Stimulated activated naive CD4-positive, alpha-beta T cell (primary cell): ENCODE results near the gene AIFM1.
A peak's percentile ranks its signal among the peaks of the same experiment; 100 is the strongest.

Experiments
- DNase-seq, 6 experiments: peaks; one replicate each; lab custom pipeline; 2025; lab: John Stamatoyannopoulos, UW

The AIFM1 gene

GRCh38 chrX:130170752-130171445 is 5.3 kb upstream of the AIFM1 start:
- peak; percentile 29 to 65 (median 44) for DNase-seq

DNA sequence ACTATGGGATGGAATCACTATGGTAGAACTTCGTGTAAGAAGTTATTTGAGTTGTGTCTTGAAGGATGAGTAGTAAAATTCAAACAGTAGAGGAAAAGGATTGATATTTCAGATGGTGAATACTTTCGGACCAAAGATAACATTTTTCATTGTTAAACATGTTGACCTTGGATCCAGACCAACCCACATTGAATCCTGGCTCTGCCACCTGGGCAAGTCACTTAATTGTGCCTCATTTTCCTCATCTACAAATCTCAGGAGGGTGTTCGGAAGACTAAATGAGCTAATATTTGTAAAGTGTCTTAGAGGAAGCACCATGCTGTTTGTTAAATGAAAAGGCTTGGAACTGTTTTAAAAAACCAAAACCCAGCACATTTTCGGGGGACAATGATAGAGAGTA is 1.4 kb upstream of the AIFM1 start:
- no peak for DNase-seq

GRCh38 chrX:130166503-130166777 is 799 bp upstream of the AIFM1 start:
- no peak for DNase-seq

- DNase-seq, result no peak
These were observed 399 bp downstream of the AIFM1 start for GRCh38 chrX:130165181-130165702.

- DNase-seq, result no peak
These were observed 2.2 kb downstream of the AIFM1 start for GRCh38 chrX:130163398-130163797.

GRCh38 chrX:130162094-130162735 is 3.4 kb downstream of the AIFM1 start:
- DNase-seq, result no peak

DNA sequence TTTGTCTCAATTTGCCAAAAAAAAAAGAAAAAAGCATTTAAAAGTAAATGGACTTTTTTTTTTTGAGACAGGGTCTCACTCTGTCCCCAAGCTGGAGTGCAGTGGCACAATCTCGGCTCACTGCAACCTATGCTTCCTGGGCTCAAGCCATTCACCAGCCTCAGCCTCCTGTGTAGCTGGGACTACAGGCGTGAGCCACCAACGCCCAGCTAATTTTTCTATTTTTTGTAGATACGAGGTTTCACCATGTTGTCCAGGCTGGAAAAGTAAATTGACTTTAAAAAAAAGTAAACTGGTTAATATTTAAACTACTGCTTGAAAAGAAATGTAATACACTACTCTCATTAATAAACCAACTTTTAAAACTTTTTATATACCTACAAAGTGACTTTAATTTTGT is 5.9 kb downstream of the AIFM1 start:
- no peak for DNase-seq

- DNase-seq, result no peak
These were observed 7.3 kb downstream of the AIFM1 start for GRCh38 chrX:130158311-130158710.

DNA sequence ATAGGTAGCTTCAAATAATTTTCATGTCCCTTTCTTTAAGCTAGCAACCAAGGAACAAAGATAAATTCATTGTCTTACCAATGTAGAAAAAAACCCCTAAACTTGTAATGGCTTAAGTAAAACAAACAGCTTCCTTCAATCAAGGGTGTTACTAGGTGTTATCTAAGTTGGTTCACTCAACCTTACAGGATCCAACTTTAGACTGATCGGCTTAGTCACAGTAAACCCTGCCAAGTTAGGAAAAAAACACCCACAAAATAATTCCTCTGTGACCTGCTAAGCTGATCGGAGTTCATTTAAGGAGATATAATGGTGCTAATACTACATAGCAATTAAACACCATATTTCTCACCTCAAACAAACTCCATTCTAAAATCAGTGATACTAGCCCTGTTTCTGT is 10.1 kb downstream of the AIFM1 start:
- DNase-seq, result no peak

DNA sequence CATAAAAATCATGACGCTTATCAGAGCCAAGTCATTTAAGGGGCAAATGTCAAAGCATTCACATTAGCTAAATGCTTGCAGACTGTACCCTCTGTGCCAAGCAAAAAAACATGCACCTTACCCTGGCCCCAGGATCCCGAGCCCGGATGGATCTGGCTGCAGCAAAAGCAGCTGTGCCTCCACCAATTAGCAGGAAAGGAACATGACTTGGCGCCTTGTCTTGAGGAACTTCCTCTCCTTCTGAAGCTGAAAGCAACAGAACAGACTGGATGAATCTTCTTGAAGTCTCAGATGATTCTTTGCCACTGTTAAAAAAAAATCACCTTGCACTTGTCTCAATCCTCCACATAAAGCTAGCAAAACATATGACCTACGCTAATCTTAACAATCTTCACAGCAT is 18.0 kb downstream of the AIFM1 start:
- DNase-seq, result no peak

DNA sequence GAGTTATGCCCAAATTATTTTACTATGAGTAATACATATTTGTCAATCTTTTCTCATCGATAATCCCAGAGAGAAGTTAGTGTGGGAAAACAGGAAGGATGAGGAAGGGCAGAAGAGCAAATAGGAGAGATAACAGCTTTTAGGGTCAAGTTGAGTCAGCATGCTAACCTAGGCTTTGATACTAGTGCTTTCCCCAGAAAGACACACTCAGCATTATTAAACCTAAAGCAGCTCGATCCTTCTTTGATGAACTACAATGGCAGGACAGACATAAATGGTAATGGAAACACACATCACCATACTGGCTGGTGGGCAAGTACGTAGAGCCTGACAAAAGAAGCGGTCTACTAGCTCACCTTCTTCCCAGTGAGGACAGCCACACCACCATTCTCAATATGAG is 20.5 kb downstream of the AIFM1 start:
- no peak for DNase-seq

- DNase-seq, result no peak
These were observed 21.1 kb downstream of the AIFM1 start for GRCh38 chrX:130144509-130144908.

- DNase-seq, result no peak
These were observed 26.0 kb downstream of the AIFM1 start for GRCh38 chrX:130139474-130140201.

DNA sequence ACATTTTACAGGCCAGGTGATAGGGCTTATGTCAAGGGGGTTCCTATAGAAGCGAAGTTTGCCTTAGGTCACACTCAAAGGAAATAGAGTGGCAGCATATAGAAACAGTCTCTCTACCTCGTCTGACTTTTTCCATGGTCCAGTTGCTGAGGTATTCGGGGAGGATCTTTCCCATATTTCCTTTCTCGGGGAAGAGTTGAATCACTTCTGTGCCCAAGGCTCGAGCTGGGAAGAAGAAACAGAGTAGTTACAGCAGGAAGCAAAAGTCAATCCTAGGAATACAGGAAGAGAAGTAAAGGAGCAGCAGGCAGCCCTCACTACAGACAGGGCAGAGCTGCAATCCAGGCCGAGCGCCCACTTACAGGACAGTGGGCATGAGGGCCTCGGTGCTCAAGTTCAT is 28.7 kb downstream of the AIFM1 start:
- no peak for DNase-seq

GRCh38 chrX:130136496-130136895 is 29.1 kb downstream of the AIFM1 start:
- no peak for DNase-seq

- no peak for DNase-seq
These were observed 34.7 kb downstream of the AIFM1 start for GRCh38 chrX:130130990-130131389.

DNA sequence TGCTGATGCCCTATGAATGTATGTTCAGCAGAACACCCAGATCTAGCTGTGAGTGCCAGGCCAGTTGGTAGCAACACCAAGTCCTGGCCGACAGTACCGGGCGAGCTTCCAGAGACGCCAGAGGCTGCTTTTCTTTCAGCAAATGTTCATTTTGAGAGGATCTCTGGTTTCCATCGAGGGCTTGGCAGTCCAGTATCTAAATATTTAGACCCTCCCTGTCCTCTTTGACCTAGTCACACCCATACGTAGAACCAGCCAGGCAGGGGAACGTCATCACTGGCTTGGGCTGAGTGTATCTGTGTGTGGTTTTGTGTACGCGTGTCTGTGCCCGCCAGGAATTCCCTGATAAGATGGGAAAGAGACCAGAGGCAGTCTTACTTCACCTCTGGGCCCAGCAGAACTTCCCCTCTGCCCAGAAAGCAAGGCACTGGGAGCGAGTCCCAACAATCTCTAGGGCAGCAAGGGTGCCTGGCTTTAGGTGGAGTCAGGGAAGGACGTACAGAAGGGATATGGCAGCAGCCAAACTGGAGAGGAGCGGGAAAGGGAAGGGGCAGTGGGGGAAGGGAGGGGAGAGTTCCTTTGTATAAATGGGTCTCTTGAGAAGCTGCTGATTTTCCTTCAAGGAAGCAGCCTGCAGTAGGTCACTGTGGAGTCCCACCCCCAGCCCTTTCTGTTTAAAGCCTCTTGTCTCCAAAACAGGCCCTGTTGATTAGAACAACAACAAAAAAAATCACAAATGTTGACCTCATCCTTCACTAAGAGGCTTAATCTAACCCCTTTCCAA is 40.4 kb downstream of the AIFM1 start:
- no peak for DNase-seq

GRCh38 chrX:130124577-130124976 is 41.1 kb downstream of the AIFM1 start:
- no peak for DNase-seq

- DNase-seq, result no peak
These were observed 44.2 kb downstream of the AIFM1 start for GRCh38 chrX:130121505-130121800.

DNA sequence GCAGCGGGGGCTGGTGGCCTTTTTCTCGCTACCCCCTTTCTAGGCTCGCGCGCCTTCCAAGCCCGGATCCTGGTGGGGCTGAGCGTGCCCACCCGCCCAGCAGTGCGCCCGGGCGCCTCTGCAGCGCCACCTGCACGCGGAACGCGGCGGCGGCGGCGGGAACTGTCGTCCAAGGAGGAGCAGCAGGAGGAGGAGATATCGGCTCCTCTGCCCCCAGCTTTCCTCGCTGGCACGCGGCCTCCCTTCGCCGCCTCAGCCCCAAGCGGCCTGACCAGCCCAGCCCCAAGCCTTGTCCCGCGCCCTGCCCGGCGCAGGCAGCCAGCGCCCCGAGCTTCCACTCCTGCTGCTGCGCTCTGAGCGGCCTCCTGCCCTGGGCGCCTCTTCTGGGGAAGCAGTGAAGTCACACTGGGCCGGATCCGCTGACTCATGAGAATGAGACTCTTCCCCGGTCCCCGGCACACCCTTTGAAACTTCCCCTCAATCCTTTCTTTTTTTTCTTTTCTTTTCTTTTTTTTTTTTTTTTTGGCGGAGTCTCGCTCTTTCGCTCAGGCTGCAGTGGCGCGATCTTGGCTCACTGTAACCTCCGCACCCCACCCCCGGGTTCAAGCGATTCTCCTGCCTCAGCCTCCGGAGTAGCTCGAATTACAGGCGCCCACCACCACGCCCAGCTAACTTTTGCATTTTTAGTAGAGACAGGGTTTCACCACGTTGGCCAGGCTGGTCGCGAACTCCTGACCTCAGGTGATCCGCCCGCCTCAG is 44.7 kb downstream of the AIFM1 start:
- DNase-seq, result peak; percentile 40 to 81 (median 58)

DNA sequence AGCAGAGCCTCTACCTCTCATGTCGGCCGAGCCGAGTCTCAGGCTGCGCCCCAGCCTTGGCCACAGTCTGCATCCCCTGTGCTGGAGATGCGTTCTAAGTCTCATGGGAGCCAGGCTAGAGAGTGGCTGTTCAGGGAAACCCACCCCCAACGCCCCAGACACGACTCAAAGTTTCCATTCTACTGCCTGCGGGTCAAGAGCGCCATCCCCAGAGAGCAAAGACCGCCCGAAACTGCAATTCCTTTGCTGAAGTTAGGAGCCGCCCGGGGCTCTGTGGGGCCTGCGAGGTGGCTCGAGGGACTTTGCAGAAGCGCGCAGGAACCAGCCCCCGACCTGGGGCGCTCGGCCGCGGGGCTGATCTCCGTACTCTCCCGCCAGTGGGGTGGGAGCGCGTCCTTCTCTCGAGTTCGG is 45.3 kb downstream of the AIFM1 start:
- no peak for DNase-seq

DNA sequence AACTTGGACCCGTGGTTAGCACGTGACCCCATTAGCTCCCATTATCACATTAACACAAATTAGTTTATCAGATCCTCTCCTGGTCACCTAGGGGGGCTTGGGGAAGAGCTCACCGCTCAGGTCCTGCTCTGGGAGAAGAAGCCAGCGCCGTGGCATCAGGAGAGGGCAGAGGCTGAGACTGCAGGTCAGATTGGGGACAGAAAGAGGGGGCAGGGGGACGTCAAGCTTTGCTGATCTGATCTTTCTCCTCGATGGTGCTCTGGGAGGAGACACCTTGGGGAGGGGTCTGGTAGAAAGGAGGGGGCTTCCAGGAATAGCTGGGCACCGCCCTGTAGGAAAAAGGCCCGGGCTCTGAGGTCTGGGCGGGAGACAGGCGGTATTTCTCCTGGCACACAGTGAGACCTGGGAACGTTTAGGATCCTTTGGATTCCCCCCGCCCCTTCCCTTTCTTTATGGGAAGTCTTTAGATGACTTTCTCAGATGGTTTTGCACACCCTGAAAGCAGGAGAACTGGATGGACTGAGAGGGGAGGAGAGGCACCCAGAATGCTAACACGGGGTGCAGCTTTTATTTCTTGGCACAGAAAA is 46.2 kb downstream of the AIFM1 start:
- no peak for DNase-seq
